ENCODE measurements around the gene TMC1.
"Not testable (repeated sequence)": the region's sequence is repeated elsewhere in the genome, so short reads cannot be mapped to it uniquely, and the experiment has no call there.

Gene TMC1

DNA sequence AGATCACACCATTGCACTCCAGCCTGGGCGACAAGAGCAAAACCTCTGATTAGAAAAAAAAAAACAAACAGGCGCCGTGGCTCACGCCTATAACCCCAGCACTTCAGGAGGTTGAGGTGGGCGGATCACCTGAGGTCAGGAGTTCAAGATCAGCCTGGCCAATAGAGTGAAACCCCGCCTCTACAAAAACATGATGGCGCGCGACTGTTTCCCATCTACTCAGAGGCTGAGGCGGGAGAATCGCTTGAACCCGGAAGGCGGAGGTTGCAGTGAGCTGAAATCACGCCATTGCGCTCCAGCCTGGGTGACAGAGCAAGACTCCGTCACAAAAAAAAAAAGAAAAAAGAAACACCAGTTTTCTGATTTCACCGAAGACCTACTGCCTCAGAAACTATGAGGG, at the start of gene TMC1:
Gene TMC1 (plus strand): TSS at position 193 of the 400 bp plus-strand sequence. CDS start 127,041 bp downstream, outside the sequence.
- not testable (repeated sequence) for DNase-seq

DNA sequence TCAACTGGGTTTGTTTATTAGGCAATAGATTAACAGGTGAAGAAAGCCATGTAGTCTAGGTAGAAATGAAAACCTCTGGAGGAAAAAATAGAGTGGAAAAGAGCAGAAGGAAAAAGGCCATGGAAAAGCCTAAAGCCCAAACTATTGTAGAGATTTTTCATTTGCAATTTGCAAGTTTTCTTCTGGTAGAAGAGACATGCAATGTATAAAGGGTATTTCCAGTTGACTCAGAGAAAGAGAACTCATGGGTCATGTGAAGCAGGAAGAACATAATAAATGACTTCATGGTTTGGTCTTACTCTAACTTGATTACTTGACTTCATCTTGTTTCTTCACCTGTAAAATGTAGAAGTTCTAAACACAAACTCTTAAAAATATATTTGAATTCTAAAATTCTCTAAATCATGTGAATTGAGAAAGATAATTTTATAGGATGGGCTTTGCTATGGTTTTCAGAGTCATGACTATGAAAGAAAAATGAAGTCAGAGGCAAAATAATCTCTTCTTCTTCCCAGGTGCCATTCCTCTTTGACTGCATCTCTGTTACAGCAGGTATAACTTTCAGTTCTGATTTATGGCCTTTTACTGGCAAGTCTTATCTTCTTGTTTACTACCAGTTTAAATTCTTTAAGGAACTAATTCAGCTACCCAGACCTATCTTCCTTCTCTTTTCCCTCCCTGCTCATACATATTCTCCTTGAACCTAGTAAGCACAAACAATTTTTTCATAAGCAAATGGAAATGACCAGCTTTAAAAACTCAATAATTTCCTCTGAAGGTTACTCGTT, 47.7 kb upstream of the TMC1 start:
- DNase-seq: peak; percentile 73

DNA sequence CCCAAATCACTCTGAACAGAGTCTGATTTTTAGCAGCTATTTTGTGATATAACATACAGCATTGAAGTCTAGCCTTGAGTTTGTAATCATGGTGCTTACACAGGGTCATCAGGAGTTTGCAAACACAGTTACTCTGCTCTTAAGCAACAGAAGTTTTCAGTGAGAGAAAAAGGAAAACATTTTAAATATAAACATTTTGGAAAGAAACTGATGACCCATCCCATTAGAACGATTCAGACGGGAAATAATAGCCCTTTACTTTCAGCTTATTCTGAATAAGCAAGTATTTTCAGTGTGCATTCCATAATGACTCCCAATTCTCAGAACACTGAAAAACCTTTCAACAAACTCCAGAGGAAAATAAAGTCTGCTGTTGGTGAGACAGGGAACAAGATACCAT, 46.7 kb upstream of the TMC1 start:
- no peak for DNase-seq

DNA sequence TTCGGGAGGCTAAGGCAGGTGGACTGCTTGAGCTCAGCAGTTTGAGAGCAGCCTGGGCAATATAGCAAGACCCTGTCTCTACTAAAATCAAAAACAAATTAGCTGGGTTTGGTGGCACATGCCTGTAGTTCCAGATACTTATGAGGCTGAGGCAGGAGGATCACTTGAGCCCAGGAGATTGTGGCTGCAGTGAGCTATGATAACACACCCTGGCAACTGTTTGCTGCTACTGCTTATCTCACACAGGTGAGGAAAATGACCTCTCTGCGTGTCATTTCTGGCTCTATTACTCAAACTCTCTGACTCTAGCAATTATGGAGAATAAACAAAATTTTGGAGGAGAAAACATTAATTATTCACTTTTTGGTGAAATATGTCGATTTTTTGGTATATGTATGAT, 45.3 kb upstream of the TMC1 start:
- DNase-seq: no peak

DNA sequence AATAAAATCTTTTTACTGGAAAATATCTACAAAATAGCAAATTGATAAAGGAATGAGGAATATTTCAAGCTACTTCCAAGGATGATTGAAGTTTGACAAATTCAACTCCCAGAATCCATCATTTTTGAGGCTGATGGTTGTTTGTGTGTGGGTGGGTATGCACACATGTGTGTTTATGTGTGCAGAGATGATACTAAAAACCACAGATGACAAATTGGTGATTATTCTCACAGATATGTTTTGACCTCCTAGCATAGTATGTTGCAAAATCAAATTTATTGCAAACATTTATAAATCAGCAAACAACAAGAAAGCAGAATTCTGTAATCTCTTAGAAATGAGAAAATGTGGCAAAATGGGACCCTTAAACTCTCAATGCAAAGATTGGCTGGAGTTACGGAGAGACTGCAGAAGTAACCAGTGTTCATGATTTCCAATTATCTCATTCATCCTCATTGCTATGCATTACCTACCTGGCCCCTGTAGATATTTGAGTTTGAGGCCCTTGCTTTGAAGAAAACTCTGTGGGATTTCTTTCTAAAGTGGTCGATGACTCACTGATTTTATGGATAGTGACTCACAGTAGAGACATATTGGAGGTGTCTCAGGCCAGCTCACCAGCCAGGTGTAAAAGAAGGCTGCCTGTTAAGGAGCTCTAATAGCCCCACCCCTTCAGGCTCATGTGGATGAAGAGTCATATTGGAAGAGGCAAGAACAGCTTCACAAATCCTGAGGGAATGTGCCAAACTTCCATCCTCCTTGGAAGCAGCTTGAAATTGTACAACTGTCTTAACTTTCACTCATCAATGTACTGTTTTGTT, 44.6 kb upstream of the TMC1 start:
- peak; percentile 77 for DNase-seq

DNA sequence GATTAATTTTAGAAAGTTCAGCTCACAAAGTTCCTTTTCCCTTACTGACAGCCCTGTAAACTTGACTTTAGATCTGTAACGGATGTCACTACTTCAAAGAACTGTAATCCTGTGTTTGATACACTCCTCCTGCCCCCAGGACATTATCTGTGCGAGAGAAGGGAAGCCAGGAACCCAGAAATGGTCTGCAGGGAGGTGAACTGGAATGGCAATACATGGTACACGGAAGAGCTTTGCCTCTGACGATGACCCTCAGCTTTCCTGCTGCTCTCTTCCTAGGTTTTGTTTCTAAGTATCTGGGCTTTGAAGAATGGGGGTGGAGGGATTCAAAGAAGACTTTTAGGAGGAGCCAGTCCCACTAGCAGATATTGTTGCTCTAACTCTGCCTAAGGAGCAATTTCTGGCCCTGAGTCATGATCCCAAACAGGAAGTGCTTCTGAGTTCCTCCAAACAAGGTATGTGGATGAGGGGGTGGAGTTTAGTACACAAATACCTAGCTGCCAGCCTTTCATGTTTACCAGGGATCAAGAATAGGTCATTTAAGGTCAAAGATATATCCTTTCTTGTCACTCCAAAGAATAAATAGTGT, 43.4 kb upstream of the TMC1 start:
- DNase-seq: peak; percentile 49

GRCh38 chr9:72478966-72479365, 42.4 kb upstream of the TMC1 start:
- no peak for DNase-seq

GRCh38 chr9:72480261-72480660, 41.1 kb upstream of the TMC1 start:
- DNase-seq: not testable (repeated sequence)

DNA sequence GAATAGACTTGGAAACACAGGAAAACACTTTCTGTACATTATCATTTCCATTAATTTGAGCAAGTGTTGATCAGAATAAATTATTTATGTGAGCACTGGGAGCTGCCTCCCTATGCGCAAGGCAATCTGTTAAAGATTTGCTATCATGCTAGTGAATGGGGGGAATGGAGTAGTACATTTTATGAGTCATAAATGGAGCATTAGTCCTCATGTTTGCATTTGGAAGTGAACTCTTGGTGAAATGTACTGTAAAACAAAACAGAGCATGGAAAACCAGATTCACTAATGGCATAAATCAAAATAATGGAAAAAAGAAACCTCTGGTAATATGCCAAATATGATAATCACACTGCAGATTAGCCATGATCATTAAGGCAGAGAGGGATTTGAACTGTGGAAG, 40.5 kb upstream of the TMC1 start:
- no peak for DNase-seq

GRCh38 chr9:72485821-72486593, 35.4 kb upstream of the TMC1 start:
- DNase-seq: no peak

- DNase-seq: no peak
Measured at GRCh38 chr9:72486594-72486955, 34.8 kb upstream of the TMC1 start.

DNA sequence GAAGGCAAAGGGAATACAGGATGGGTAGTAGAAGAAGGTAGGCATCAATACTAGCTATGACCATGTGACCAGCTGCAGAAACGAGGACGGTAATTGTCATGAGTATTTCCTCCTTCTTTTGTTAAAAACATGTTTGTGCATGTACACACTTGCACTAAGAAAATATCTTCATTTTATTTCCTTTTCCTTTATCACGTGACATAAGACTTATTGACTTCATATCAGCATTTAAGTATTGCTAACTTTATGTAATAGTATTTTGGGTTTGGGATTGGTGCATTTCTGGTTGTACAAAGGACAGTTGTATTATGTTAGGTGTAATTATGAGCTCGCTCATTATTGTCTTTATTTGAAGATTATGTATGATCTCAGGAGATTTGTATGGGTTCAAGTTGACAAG, 33.7 kb upstream of the TMC1 start:
- DNase-seq: not testable (repeated sequence)

DNA sequence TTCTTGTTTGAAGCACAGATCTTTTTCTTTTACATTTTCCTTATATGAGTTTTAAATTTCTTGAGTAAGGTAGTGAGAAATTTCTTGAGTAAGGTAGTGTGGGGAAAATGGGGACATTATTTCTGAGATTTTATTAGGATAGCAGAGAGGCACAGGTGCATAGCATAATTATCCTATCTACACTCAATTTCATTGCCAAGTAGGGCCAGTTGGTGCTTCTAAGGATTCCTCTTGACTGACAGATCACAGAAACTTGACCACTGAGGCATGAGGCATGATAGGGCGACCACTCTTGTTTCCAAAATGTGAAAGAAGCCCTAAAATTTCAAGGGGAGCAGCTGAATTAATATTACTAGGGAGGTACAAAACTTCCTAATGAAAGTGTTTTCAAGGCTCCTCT, 31.4 kb upstream of the TMC1 start:
- DNase-seq: no peak

GRCh38 chr9:72491242-72491641, 30.2 kb upstream of the TMC1 start:
- DNase-seq: no peak

- no peak for DNase-seq
Measured at GRCh38 chr9:72494051-72494450, 27.4 kb upstream of the TMC1 start.

DNA sequence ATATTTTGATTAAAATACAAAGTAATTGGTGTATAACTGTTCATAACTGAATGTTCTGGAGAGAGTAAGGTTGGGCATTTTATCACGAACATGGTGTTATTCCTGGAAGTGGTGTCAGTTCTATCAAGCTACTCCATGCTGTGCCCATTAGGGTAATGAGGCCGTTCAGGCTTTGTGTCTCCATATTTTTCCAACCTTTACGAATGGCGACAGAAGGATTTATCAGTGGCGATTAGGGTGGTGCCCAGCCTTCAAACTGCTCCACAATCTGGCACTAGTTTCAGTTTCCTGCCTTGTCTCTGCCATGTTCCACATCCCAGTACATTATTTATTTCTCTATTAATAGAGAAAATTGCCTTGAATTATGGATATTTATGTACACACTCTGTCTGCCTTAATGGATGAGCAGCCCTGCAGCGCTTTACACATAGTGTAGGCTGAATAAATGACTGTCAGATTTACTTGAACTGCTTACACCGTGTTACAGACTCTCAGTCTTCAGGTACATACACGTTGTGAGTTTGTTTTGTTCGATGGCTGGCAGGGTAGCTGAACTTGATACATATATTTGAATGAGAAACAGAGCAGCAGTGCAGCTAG, 23.9 kb upstream of the TMC1 start:
- no peak for DNase-seq

DNA sequence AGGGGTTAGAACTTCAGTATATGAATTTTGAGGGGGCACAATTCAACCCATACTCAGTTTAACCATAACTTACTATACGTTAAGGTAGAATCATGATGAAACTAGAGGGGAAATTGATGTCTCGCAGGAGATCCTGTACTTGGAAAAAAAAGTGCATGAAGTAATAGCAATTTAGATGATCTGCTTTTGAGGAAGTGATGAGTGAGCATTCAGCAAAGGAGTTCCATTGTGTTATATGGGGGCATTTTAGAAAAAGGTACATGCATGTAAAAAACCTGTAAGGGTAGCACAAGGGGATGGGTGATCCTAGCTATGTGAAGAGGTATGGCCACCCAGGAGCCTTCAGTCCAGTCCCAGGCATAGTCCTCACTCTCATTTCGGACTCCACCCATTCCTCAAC, 14.8 kb upstream of the TMC1 start:
- DNase-seq: no peak

DNA sequence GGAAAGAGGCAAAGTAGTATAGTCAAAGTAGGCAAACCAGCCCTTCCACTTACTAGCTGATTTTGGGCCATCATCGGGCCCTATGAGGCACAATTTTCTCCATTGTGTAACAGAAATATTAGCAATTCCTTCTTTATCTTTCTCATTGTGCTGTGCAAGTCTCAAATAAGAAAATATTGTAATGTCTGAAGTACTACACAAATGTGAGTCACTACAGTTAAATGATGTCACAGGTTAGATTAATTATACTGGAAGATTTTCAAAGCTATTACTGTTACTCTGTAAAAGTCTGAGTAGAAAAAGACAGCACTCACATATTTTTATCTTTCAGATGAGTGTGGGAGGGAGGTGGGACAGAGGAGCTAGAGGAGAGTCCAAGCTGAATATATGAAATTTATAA, 12.4 kb upstream of the TMC1 start:
- DNase-seq: peak; percentile 21

- peak; percentile 76 for DNase-seq
Measured at GRCh38 chr9:72509635-72510034, 11.8 kb upstream of the TMC1 start.

- DNase-seq: not testable (repeated sequence)
Measured at GRCh38 chr9:72521011-72521410, 397 bp upstream of the TMC1 start.

- DNase-seq: peak; percentile 62
Measured at GRCh38 chr9:72524820-72525540, 3.6 kb downstream of the TMC1 start.

All from activated CD4-positive, alpha-beta T cell treated with anti-CD3 and anti-CD28 coated beads, Interleukin-2, amount 50 U/mL, for 16 hours (primary cell).